SK-N-SH (cell line): ENCODE results near the gene SIL1. TPM values are rescaled to one million over a fixed set of nuclear protein-coding genes. Genes with fewer than 3 reads are reported as not detected.

Source experiments
- CTCF ChIA-PET: fragments of 300-600, 350-600 bp; formaldehyde crosslinking; extraction: SDS; loops from one replicate; lab custom pipeline; 2021; lab: Yijun Ruan, JAX
- POLR2A ChIA-PET: fragments of 350-600 bp; sonication (Branson Sonifier 250); formaldehyde crosslinking; extraction: SDS; loops from one replicate; lab custom pipeline; 2020; ENCODE audit warnings: antibody characterized with exemption, inconsistent platforms; lab: Yijun Ruan, JAX
- DNase-seq: peaks from one replicate; pipeline ENCODE4 v3.0.0; 2012
- H2AFZ ChIP-seq: fragments of 200-600 bp; sonication (generic); 2 replicates; pipeline ENCODE4 v1.8.1; 2016; ENCODE audit warnings: antibody characterized with exemption, mild to moderate bottlenecking, low read depth
- H3F3A ChIP-seq: fragments of 200-600 bp; sonication (generic); replicated peaks from 2 replicates; pipeline ENCODE3; 2016; ENCODE audit warnings: antibody characterized with exemption, mild to moderate bottlenecking; ENCODE audit not compliant: insufficient read depth
- H3K27ac ChIP-seq, 2 experiments: fragments of 200-500 bp in 1 of 2; fragments of 200-600 bp in 1 of 2; sonication (Bioruptor generic) in 1 of 2; sonication (generic), shearing (Covaris generic) in 1 of 2; 2 replicates each; pipeline versions ENCODE4 v1.5.1 to v1.6.1; 2014 to 2016; ENCODE audit warnings: low read depth in 2 of 2, inconsistent platforms in 1 of 2, low read length in 1 of 2, mild to moderate bottlenecking in 1 of 2, mixed read lengths in 1 of 2
- H3K27me3 ChIP-seq: fragments of 200-600 bp; sonication (generic), shearing (Covaris generic); 2 replicates; pipeline ENCODE4 v1.6.1; 2016; ENCODE audit warnings: mixed run types; ENCODE audit not compliant: insufficient read depth
- H3K36me3 ChIP-seq, 2 experiments: fragments of 200-500 bp in 1 of 2; fragments of 200-600 bp in 1 of 2; sonication (Bioruptor generic) in 1 of 2; sonication (generic) in 1 of 2; replicated peaks in 1 of 2; 2 replicates each; pipeline versions ENCODE3 to v1.5.1; 2014 to 2016; ENCODE audit warnings: low read length in 1 of 2, mild to moderate bottlenecking in 1 of 2; ENCODE audit not compliant: insufficient read depth in 2 of 2, control insufficient read depth in 1 of 2
- H3K4me1 ChIP-seq, 2 experiments: fragments of 200-500 bp in 1 of 2; fragments of 200-600 bp in 1 of 2; sonication (Bioruptor generic) in 1 of 2; sonication (generic), shearing (Covaris generic) in 1 of 2; 2 replicates each; pipeline versions ENCODE4 v1.5.1 to v1.6.1; 2014 to 2016; ENCODE audit warnings: low read depth in 1 of 2, low read length in 1 of 2, mixed run types in 1 of 2; ENCODE audit not compliant: insufficient read depth in 2 of 2, control insufficient read depth in 1 of 2
- H3K4me2 ChIP-seq: fragments of 200-600 bp; sonication (generic), shearing (Covaris generic); 2 replicates; pipeline ENCODE4 v1.6.1; 2017; ENCODE audit warnings: mixed run types
- H3K4me3 ChIP-seq, 2 experiments: fragments of 200-500 bp in 1 of 2; fragments of 200-600 bp in 1 of 2; sonication (Bioruptor generic) in 1 of 2; sonication (generic), shearing (Covaris generic) in 1 of 2; 2 replicates each; pipeline versions ENCODE4 v1.5.1 to v1.8.1; 2014 to 2016; ENCODE audit warnings: low read depth in 2 of 2, inconsistent platforms in 1 of 2, low read length in 1 of 2, mild to moderate bottlenecking in 1 of 2, mixed read lengths in 1 of 2, moderate library complexity in 1 of 2
- H3K79me2 ChIP-seq: fragments of 200-600 bp; sonication (generic); 2 replicates; pipeline ENCODE4 v1.8.1; 2017; ENCODE audit warnings: mild to moderate bottlenecking; ENCODE audit not compliant: insufficient read depth
- H3K9ac ChIP-seq: fragments of 200-600 bp; sonication (generic); 2 replicates; pipeline ENCODE4 v1.6.1; 2017; ENCODE audit warnings: mixed run types
- H3K9me2 ChIP-seq: fragments of 200-600 bp; sonication (generic); 2 replicates; pipeline ENCODE4 v1.6.1; 2017; ENCODE audit warnings: mixed run types
- H3K9me3 ChIP-seq: fragments of 200-600 bp; sonication (generic); 2 replicates; pipeline ENCODE4 v1.6.1; 2017; ENCODE audit warnings: mixed run types, mild to moderate bottlenecking, moderate library complexity
- H4K20me1 ChIP-seq: fragments of 200-600 bp; sonication (generic); 2 replicates; pipeline ENCODE4 v1.6.1; 2017; ENCODE audit warnings: mild to moderate bottlenecking, mixed run types; ENCODE audit not compliant: insufficient read depth
- ELF1 ChIP-seq: IDR thresholded peaks from 2 replicates; pipeline ENCODE4 v1.4.0; 2012
- FOSL2 ChIP-seq: IDR thresholded peaks from 2 replicates; pipeline ENCODE4 v1.4.0; 2012; ENCODE audit warnings: low read depth, mild to moderate bottlenecking, moderate library complexity, borderline replicate concordance
- GABPA ChIP-seq: IDR thresholded peaks from 2 replicates; pipeline ENCODE4 v1.4.0; 2012; ENCODE audit warnings: low read depth, mild to moderate bottlenecking
- GATA2 ChIP-seq: sonication (generic); formaldehyde crosslinking; IDR thresholded peaks from 2 replicates; pipeline ENCODE4 v1.5.0; 2020; ENCODE audit warnings: mild to moderate bottlenecking, missing genetic modification reagents
- JUND ChIP-seq: IDR thresholded peaks from 2 replicates; pipeline ENCODE4 v1.4.0; 2012
- MAX ChIP-seq: IDR thresholded peaks from 2 replicates; pipeline ENCODE4 v1.4.0; 2012; ENCODE audit warnings: low read depth
- MEF2A ChIP-seq: IDR thresholded peaks from 2 replicates; pipeline ENCODE4 v1.4.0; 2012; ENCODE audit warnings: low read depth, borderline replicate concordance
- MXI1 ChIP-seq: IDR thresholded peaks from 2 replicates; pipeline ENCODE4 v1.6.1; 2012; ENCODE audit warnings: mild to moderate bottlenecking, low read depth, low read length, improper control_type of control experiment
- NFIC ChIP-seq: IDR thresholded peaks from 2 replicates; pipeline ENCODE4 v1.4.0; 2012; ENCODE audit warnings: borderline replicate concordance
- PBX3 ChIP-seq: IDR thresholded peaks from 2 replicates; pipeline ENCODE4; 2012
- POLR2AphosphoS5 ChIP-seq: IDR thresholded peaks from 2 replicates; pipeline ENCODE4 v1.6.1; 2012; ENCODE audit warnings: low read depth, low read length
- RCOR1 ChIP-seq: fragments of 150-350 bp; IDR thresholded peaks from 2 replicates; pipeline ENCODE4 v1.6.1; 2017; ENCODE audit warnings: antibody characterized with exemption, low read length
- TAF1 ChIP-seq: IDR thresholded peaks from 2 replicates; pipeline ENCODE4 v1.6.1; 2012; ENCODE audit warnings: low read depth, mild to moderate bottlenecking, low read length, moderate library complexity, borderline replicate concordance
- TCF12 ChIP-seq: IDR thresholded peaks from 2 replicates; pipeline ENCODE4 v1.4.0; 2012
- USF2 ChIP-seq: fragments of 150-350 bp; IDR thresholded peaks from 2 replicates; pipeline ENCODE4 v1.6.1; 2017; ENCODE audit warnings: antibody characterized with exemption, low read length, low read depth, borderline replicate concordance
- YY1 ChIP-seq: IDR thresholded peaks from 2 replicates; pipeline ENCODE4 v1.4.0; 2012; ENCODE audit warnings: low read depth, mild to moderate bottlenecking
- ZBTB33 ChIP-seq: IDR thresholded peaks from 2 replicates; pipeline ENCODE4 v1.4.0; 2012; ENCODE audit warnings: low read depth, borderline replicate concordance
- WGBS: methylation state at CpG from one replicate; pipeline ENCODE4 v1.1.6; 2017; ENCODE audit warnings: low lambda C conversion rate; 5-methylcytosine and 5-hydroxymethylcytosine counted together
- polyA plus RNA-seq, 3 experiments: library from polyadenylated mRNA; depleted of rRNA; stranded (reverse); fragments of >200 nt; gene quantifications; 2 replicates each; pipeline ENCODE4 v1.2.3, GENCODE V29; 2012
- TF ChIP-seq, protein P1 (sequence below): IDR thresholded peaks from 2 replicates; pipeline ENCODE4 v1.6.1; 2012; ENCODE audit warnings: mild to moderate bottlenecking, low read depth, low read length, moderate library complexity
- TF ChIP-seq, protein P2 (sequence below): fragments of 150-350 bp; IDR thresholded peaks from 2 replicates; pipeline ENCODE4 v1.6.1; 2016; ENCODE audit warnings: mild to moderate bottlenecking, low read depth, low read length

SIL1 gene
- polyA plus RNA-seq, 1 of the 3 experiments (the other 2 are of a cell fraction), result 25.9 TPM

GRCh38 chr5:138996120-138996519 is 202.0 kb downstream of the SIL1 start:
- H3K27ac ChIP-seq, result no peak overlapping the region
- H2AFZ ChIP-seq, result no peak overlapping the region
- H3K4me3 ChIP-seq, result no peak overlapping the region
- CTCF ChIA-PET, result no interaction called here
- peaks cover 0 to 3% of the 10 kb centered on the region in 2 experiments; a peak in 1 of 4 replicates for H3K4me1 ChIP-seq
- H3K27me3 ChIP-seq, result no peaks in the 10 kb centered on the region
- no peak overlapping the region for H3K9ac ChIP-seq
- no peak overlapping the region for H3K4me2 ChIP-seq
- no peaks in the 10 kb centered on the region for H3F3A ChIP-seq
- H3K9me2 ChIP-seq, result no peaks in the 10 kb centered on the region
- 100% methylated on average over 1 of the region's 1 CpG for WGBS
- TF ChIP-seq GABPA (no peak), MAX (no peak), MEF2A (no peak), ZBTB33 (no peak), ELF1 (no peak)
- H3K79me2 ChIP-seq, result no peaks in the 10 kb centered on the region
- no peaks in the 10 kb centered on the region for H3K9me3 ChIP-seq
- DNase-seq, result no peak
- H3K36me3 ChIP-seq, result peaks cover 0 to 6% of the 10 kb centered on the region in 2 experiments
- no peaks in the 10 kb centered on the region for H4K20me1 ChIP-seq
- POLR2A ChIA-PET, result no interaction called here

DNA sequence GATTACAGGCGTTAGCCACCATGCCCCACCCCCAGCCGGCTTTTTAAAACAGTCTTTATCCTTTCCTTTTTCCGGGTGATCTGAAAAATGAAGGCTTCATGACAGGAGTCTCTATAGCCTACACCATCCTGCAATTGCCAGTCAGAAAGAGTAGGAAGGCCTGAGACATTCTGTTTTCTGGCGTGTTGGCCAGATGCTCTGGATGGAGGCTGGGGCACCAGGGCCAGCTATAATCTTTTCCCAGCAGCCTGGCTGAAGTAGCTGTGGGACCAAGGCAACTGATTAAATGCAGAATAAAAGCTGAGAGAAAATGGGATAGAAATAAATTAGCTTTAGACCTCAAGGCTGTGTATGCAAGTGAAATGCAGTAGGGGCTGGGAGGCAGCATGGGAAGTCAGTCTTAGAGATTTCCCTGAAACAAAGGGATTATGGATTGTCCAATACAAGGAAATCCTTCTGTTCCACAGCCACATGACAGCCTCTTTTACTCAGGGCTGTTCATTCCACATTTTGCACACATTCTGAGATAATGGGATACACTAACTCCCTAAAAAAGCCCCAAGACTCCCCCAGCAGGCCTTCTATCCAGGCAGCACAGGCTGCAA is 207.1 kb downstream of the SIL1 start:
- ChIA-PET POLR2A (interaction anchor here (0.6 kb wide), 1 partner anchor 34 kb away, joined by 3 read pairs; no protein-coding TSS in a partner anchor), CTCF (interaction anchor here (1.1 kb wide), 1 partner anchor 271 kb away, joined by 3 read pairs; no protein-coding TSS in a partner anchor)
- no peaks in the 10 kb centered on the region for H3K9me2 ChIP-seq
- TF ChIP-seq, protein P1, sequence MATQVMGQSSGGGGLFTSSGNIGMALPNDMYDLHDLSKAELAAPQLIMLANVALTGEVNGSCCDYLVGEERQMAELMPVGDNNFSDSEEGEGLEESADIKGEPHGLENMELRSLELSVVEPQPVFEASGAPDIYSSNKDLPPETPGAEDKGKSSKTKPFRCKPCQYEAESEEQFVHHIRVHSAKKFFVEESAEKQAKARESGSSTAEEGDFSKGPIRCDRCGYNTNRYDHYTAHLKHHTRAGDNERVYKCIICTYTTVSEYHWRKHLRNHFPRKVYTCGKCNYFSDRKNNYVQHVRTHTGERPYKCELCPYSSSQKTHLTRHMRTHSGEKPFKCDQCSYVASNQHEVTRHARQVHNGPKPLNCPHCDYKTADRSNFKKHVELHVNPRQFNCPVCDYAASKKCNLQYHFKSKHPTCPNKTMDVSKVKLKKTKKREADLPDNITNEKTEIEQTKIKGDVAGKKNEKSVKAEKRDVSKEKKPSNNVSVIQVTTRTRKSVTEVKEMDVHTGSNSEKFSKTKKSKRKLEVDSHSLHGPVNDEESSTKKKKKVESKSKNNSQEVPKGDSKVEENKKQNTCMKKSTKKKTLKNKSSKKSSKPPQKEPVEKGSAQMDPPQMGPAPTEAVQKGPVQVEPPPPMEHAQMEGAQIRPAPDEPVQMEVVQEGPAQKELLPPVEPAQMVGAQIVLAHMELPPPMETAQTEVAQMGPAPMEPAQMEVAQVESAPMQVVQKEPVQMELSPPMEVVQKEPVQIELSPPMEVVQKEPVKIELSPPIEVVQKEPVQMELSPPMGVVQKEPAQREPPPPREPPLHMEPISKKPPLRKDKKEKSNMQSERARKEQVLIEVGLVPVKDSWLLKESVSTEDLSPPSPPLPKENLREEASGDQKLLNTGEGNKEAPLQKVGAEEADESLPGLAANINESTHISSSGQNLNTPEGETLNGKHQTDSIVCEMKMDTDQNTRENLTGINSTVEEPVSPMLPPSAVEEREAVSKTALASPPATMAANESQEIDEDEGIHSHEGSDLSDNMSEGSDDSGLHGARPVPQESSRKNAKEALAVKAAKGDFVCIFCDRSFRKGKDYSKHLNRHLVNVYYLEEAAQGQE, result no peak
- TF ChIP-seq PBX3, result no peak
- TF ChIP-seq TAF1, result no peak
- no peak for TF ChIP-seq NFIC
- TF ChIP-seq ELF1, result no peak
- TF ChIP-seq, protein P2, sequence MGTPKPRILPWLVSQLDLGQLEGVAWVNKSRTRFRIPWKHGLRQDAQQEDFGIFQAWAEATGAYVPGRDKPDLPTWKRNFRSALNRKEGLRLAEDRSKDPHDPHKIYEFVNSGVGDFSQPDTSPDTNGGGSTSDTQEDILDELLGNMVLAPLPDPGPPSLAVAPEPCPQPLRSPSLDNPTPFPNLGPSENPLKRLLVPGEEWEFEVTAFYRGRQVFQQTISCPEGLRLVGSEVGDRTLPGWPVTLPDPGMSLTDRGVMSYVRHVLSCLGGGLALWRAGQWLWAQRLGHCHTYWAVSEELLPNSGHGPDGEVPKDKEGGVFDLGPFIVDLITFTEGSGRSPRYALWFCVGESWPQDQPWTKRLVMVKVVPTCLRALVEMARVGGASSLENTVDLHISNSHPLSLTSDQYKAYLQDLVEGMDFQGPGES, result no peak
- no peak for TF ChIP-seq MEF2A
- TF ChIP-seq YY1, result no peak
- no peak for TF ChIP-seq GATA2 (CRISPR knock-in tag)
- no peak for TF ChIP-seq FOSL2
- no peak for TF ChIP-seq MXI1
- TF ChIP-seq JUND, result no peak
- no peak for TF ChIP-seq POLR2AphosphoS5
- no peak for TF ChIP-seq RCOR1
- TF ChIP-seq GABPA, result no peak
- no peak for TF ChIP-seq USF2
- TF ChIP-seq TCF12, result no peak

More for the DNA sequence above, 207.1 kb downstream of the SIL1 start:
- no peaks in the 10 kb centered on the region for H3K36me3 ChIP-seq
- no peak overlapping the region for H3K4me2 ChIP-seq
- no peaks in the 10 kb centered on the region for H3K27me3 ChIP-seq
- 94% methylated on average over 4 of the region's 4 CpGs for WGBS
- no peaks in the 10 kb centered on the region for H3K9me3 ChIP-seq
- no peak overlapping the region for H3K4me3 ChIP-seq
- H3K27ac ChIP-seq, result peak overlapping the region in 1 of 2 experiments; percentile 31; a peak in 1 of 4 replicates
- no peaks in the 10 kb centered on the region for H3K79me2 ChIP-seq
- peaks cover 0 to 12% of the 10 kb centered on the region in 2 experiments; a peak in 1 of 4 replicates for H3K4me1 ChIP-seq
- H3F3A ChIP-seq, result no peaks in the 10 kb centered on the region
- H3K9ac ChIP-seq, result no peak overlapping the region
- no peak for DNase-seq
- H4K20me1 ChIP-seq, result no peaks in the 10 kb centered on the region
- no peak overlapping the region for H2AFZ ChIP-seq
